IPS-NIHi11 (cell line): ENCODE measurements around the gene TTC3.

Source experiments
- DNase-seq: peaks from one replicate; pipeline ENCODE4 v3.0.0; 2012; ENCODE audit warnings: mixed read lengths, low spot score

The TTC3 gene

DNA sequence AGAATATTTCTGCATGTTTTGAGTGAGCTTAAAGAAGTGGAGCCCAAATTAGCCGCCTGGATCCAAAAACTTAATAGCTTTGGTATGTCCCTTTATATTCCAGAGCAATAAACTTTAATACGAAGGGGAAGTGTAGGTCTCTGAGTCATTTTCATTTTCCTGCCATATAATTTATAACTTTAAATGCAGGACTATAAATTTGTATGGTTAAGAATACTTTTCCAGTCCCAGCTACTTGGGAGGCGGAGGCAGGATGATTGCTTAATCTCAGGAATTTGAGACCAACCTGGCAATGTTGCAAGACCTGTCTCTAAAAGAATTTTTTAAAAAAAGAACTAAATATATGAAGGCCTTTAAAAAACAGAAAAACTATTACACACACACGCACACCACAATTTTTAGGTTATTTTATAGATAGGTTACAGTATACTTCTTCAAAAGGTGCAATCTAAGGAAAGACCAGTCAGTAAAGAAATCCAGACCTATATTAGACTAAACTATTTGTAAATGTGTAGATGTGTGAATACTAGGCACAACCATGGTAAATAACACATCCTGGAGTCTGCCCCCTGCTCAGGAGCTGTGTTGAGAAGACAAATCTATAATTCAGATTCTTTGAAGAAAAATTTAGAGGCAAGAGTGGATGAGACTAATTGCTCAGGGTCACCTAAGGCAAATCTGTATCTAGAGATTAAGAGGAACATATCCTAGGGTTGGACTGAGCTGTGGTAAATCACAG is 80.3 kb downstream of the TTC3 start:
- no peak for DNase-seq

DNA sequence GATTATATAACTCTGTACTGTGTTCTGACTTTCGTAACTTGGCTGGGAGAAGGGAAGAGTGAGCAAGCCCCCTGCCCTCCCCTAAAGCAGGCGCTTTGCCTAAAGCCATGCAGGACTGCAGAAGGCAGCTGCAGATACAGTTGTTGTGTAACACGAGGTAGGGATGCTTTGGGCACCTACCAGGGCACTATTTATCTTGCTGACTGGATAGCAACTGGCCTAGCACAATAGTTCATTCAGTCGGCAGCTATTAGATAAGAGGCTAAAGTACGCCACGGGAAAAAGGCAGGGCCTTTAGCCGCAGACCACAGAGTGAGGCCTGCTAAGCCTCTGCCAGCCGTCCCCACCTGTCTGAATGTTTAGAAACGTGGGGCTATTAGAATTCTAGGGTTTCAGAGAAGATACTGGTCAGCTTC is 80.9 kb downstream of the TTC3 start:
- DNase-seq: no peak

- peak; percentile 19 for DNase-seq
Observed at GRCh38 chr21:37155186-37155585, 82.1 kb downstream of the TTC3 start.

DNA sequence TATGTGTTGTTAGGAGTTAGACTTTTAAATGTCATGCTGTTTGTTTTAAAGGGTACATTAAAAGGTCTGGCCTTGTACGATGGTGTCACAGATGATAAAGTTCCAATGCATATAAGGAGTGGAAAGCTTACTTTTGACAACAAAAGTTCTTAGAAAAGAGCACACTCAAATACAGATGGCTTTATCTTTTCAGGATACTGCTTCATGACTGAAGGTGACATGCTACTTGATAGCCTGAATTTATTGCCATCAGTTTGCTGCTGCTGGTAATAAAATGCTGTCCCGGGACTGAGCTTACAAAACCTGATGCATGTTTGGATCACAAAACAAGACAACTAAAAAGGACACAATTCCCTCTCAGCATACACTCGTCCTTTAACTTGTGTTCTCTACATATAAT is 84.9 kb downstream of the TTC3 start:
- no peak for DNase-seq

DNA sequence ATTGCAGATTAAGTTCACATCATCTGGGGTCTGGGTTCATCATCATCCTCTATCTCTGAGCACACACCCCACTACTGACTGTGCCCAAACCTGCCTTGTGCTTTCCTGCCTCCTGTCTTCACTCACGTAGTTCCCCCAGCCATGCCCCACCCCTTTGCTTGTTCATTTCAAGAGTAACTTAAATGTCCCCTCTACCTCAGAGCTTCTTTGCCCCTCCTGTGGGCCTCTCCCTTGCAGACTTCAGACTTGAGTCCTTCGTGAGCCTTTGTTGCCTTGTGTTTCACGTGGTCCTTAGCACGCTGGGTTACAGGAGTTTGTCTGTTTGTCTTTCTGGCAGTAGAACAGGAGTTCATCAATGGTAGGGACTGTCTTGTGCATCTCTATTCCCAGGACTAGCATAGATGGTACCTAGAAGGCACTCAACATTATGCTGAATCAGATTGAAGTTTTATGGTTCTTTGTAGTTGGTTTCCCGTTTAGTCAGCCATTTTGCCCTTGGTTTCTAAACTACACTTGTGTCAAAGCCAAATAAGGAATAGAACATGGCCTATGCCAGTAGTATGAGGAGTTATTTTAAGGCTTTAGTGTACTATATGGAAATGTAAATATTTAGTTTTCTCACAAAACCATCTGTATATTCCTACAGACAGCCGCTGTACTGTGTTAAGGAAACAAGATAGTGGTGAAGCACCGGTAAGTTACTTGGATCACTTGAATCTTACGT is 86.2 kb downstream of the TTC3 start:
- no peak for DNase-seq

DNA sequence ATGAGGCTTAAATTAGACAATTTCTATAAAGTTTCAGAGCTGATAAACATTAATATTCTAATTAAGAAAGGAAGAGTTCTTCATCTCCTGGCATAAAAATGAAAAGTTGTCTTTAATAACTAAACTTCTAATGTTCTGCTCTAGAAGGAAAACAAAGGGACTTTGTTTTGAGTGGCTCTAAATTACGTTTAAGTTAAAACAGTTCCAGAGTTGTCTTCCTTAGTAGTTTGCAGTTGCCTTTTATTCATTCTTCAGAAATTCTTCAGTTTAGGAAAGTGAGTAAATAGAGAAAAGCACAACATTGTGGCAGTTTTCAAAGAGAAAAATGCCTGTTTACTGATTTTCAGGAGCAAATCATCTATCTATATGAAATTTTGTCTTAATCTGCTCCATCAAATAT is 86.9 kb downstream of the TTC3 start:
- no peak for DNase-seq

- no peak for DNase-seq
Observed at GRCh38 chr21:37164742-37165141, 91.7 kb downstream of the TTC3 start.

- no peak for DNase-seq
Observed at GRCh38 chr21:37165586-37165985, 92.5 kb downstream of the TTC3 start.

DNA sequence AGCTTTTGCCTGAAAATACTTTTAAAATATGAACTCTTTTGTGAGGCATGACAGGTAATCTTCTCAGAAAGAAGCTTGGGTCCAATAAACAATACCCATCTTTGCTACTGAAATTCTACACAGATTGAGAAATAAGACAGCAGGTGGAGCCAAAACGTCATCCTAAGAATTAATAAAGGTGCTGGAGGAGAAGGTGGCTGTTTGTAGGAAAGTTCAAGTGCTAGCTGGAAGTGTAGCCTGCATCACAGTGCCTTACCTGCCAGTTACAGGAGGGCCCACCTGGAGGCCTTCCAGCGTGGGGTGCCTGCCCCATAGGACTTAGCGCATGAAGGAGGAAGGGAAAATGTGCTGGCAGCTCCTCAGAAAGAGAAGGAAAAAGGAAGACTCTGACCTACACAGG is 93.7 kb downstream of the TTC3 start:
- DNase-seq: peak; percentile 29

DNA sequence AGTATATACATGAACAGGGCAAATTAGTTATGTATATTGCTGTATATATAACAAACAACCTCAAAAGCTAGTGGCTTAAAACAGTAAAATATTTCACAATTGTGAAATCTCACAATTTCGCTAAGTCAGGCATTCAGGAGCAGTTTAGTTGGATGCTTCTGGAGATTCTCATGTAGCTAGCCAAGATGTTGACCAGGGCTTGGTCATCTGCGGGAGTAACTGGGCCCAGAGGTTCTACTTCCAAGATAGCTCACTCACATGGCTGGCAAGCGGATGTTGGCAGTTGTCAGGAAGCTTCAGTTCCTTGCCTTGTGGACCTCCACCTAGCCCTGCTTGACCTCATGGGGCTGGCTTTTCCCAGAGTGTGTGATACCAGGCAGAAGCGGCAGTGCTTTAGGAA is 95.6 kb downstream of the TTC3 start:
- no peak for DNase-seq

DNA sequence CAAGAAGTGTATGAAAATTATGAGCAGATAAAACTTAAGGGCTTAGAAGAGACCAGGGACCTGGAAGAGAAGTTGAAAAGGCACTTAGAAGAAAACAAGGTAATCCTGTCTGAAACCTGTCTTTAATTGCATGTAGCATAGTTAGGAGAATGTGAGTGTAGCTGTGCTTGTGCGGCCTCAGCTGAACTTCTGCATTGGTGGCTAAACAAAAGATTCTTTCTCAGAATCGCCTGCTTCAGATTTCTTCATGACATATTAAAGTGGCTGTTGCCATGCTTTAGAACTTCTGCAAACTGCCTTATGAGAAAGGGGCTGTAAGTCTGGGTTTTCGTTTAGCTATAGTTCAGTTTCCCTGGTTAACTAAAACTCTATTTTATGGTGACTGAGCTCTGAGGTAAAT is 99.6 kb downstream of the TTC3 start:
- no peak for DNase-seq

- peak; percentile 45 for DNase-seq
Observed at GRCh38 chr21:37176716-37177115, 103.7 kb downstream of the TTC3 start.

- no peak for DNase-seq
Observed at GRCh38 chr21:37181059-37181458, 108.0 kb downstream of the TTC3 start.

GRCh38 chr21:37182222-37182621 is 109.2 kb downstream of the TTC3 start:
- DNase-seq: no peak

GRCh38 chr21:37183749-37184148 is 110.7 kb downstream of the TTC3 start:
- DNase-seq: no peak

DNA sequence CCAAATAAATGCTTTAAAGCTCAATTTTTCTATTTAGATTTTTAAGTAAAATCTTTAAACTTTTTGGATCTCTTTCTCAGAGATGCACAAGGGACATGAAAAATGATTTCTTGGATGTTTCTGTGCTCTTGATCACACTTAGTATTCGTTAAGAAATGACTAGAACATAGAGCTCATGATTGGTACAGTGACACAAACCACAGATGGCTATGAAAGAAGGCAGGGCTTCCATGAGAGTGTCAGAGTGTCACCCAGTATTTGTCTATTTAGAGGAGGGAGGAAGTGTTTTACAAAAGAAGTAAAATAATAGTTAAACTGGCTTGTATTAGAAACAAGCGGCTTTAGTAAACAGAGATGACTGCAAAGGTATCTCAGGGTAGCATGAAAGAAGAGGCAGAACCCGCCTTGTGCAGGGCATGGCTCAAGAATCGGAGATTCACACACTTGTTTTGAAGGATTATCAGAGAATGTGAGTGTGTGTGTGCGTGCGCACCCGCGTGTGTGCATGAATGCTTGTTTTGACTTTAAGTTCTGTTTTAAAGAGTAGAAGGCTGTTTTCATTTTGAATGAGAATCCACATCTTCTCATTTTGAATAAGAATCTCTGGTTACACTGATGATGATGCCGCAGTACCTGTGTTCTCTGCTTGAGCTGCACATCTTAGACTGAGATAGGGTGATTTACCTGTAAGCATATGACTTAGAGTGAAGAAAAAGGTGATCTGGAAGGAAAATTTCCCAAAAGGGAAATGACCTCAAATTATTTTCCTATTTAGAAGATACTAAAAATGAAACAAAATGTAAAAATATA is 111.9 kb downstream of the TTC3 start:
- DNase-seq: no peak

DNA sequence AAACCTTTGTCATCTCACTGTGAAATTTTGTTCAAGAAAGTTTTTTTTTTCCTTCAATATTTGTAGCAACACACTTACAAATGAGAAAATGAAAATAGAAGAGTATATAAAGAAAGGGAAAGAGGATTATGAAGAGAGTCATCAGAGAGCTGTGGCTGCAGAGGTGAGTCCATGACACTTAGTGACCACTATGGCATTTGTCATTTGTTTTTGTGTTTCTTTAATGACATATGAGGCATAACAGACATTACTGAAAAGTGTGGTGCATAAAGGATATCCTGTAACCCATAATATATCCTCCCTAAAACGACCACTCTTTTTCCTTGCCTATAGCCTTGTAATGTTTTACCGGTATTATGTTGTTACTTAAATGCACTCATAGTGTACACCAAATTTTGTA is 113.9 kb downstream of the TTC3 start:
- DNase-seq: no peak

- no peak for DNase-seq
Observed at GRCh38 chr21:37188825-37189224, 115.8 kb downstream of the TTC3 start.

DNA sequence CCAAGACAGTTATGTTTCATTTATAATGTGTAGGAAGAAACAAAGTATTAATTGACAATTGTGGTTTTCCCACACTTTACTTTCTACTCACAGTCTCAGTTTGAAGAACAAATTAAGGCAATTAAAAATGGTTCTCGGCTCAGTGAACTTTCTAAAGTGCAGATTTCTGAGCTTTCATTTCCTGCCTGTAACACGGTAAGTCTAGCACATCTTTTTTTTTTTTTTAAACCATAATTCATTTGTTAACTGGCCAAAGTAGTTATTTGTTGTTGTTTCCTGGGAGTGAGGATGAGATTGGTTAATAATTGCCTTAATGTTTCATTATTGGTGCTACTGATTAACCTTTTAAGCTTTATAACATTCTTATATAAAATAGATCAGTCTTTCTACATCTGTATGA is 119.0 kb downstream of the TTC3 start:
- DNase-seq: no peak

DNA sequence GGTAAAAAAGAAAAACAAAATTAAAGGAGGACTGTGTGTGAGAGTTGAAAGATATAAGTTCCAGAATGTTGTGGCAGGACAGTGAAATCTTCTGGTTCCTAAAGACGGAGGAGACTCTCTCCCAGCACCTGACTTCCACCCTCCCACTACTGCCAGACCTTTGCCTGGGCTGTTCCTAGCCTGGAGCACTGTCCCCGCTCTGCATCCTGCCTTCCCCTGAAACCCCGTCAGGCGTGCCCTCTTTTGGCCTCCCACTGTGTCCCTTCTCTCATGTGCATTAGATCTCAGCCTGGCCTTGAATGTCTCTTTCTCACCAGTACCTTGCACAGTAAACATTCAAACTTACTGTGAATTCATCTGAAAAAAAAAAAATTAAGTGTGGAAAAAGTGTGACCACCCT is 120.0 kb downstream of the TTC3 start:
- DNase-seq: peak; percentile 72

- DNase-seq: no peak
Observed at GRCh38 chr21:37193676-37194075, 120.6 kb downstream of the TTC3 start.

GRCh38 chr21:37195059-37195458 is 122.0 kb downstream of the TTC3 start:
- DNase-seq: no peak

- DNase-seq: no peak
Observed at GRCh38 chr21:37195610-37196009, 122.6 kb downstream of the TTC3 start.
